HEK293T (cell line): Measurements from ENCODE around the gene LHX4.

Experiments
- CTCF ChIA-PET: fragments of 350-600 bp; formaldehyde crosslinking; extraction: SDS; loops from one replicate; lab custom pipeline; 2021; ENCODE audit warnings: antibody characterized with exemption, inconsistent platforms; lab: Yijun Ruan, JAX
- POLR2A ChIA-PET: fragments of 350-600 bp; formaldehyde crosslinking; extraction: SDS; loops from one replicate; lab custom pipeline; 2020; ENCODE audit warnings: antibody characterized with exemption, inconsistent platforms; lab: Yijun Ruan, JAX
- DNase-seq: peaks from one replicate; pipeline ENCODE4 v3.0.0; 2012; ENCODE audit warnings: mixed read lengths; ENCODE audit errors: extremely low spot score
- ARNT ChIP-seq: fragments of 450-650 bp; IDR thresholded peaks from 2 replicates; pipeline ENCODE4 v1.6.1; 2017; ENCODE audit warnings: mild to moderate bottlenecking
- BHLHE40 ChIP-seq: fragments of 450-650 bp; IDR thresholded peaks from 2 replicates; pipeline ENCODE4 v1.6.1; 2016; ENCODE audit warnings: mild to moderate bottlenecking, moderate library complexity, borderline replicate concordance
- CTBP1 ChIP-seq: fragments of 450-650 bp; IDR thresholded peaks from 2 replicates; pipeline ENCODE4 v1.6.1; 2016; ENCODE audit warnings: borderline replicate concordance
- ELF4 ChIP-seq: fragments of 450-650 bp; IDR thresholded peaks from 2 replicates; pipeline ENCODE4 v1.6.1; 2017; ENCODE audit warnings: antibody characterized with exemption
- FOXA1 ChIP-seq: fragments of 450-650 bp; IDR thresholded peaks from 2 replicates; pipeline ENCODE4 v1.6.1; 2016; ENCODE audit warnings: mild to moderate bottlenecking
- FOXK2 ChIP-seq: fragments of 450-650 bp; IDR thresholded peaks from 2 replicates; pipeline ENCODE4 v1.6.1; 2016; ENCODE audit warnings: mild to moderate bottlenecking
- FOXM1 ChIP-seq: fragments of 450-650 bp; IDR thresholded peaks from 2 replicates; pipeline ENCODE4 v1.6.1; 2017; ENCODE audit warnings: mild to moderate bottlenecking, borderline replicate concordance
- HDGF ChIP-seq: fragments of 450-650 bp; IDR thresholded peaks from 2 replicates; pipeline ENCODE4 v1.6.1; 2017; ENCODE audit warnings: antibody characterized with exemption, borderline replicate concordance
- L3MBTL2 ChIP-seq: fragments of 450-650 bp; conservative IDR thresholded peaks from 2 replicates; pipeline ENCODE4 v1.6.1; 2016; ENCODE audit warnings: mild to moderate bottlenecking
- LEF1 ChIP-seq: fragments of 450-650 bp; IDR thresholded peaks from 2 replicates; pipeline ENCODE4 v1.6.1; 2017; ENCODE audit warnings: mild to moderate bottlenecking, borderline replicate concordance
- NFRKB ChIP-seq: fragments of 450-650 bp; IDR thresholded peaks from 2 replicates; pipeline ENCODE4 v1.6.1; 2016; ENCODE audit warnings: mild to moderate bottlenecking, moderate library complexity
- PKNOX1 ChIP-seq: fragments of 450-650 bp; IDR thresholded peaks from 2 replicates; pipeline ENCODE4 v1.6.1; 2016
- SP1 ChIP-seq: fragments of 450-650 bp; IDR thresholded peaks from 2 replicates; pipeline ENCODE4 v1.6.1; 2017
- SUZ12 ChIP-seq: fragments of 450-650 bp; IDR thresholded peaks from 2 replicates; pipeline ENCODE4 v1.6.1; 2016; ENCODE audit warnings: mild to moderate bottlenecking
- TARDBP ChIP-seq: fragments of 450-650 bp; IDR thresholded peaks from 2 replicates; pipeline ENCODE4 v1.6.1; 2016
- ZNF384 ChIP-seq: fragments of 450-650 bp; IDR thresholded peaks from 2 replicates; pipeline ENCODE4 v1.6.1; 2016

The LHX4 gene

GRCh38 chr1:180185971-180186645 is 44.0 kb upstream of the LHX4 start:
- CTCF ChIA-PET, result interaction anchor here (1.2 to 2.3 kb wide), 2 partner anchors 8 to 18 kb away, joined by 4 to 13 read pairs; no protein-coding TSS in a partner anchor
- POLR2A ChIA-PET, result no interaction called here
- no peak for DNase-seq
- no peak for TF ChIP-seq NFRKB
- no peak for TF ChIP-seq CTBP1
- TF ChIP-seq ELF4, result no peak
- TF ChIP-seq FOXM1, result no peak
- no peak for TF ChIP-seq SP1
- TF ChIP-seq ARNT, result no peak
- TF ChIP-seq TARDBP, result no peak
- TF ChIP-seq PKNOX1, result no peak
- TF ChIP-seq HDGF, result no peak
- no peak for TF ChIP-seq SUZ12
- TF ChIP-seq L3MBTL2, result no peak
- TF ChIP-seq ZNF384, result no peak
- no peak for TF ChIP-seq LEF1
- TF ChIP-seq BHLHE40, result no peak
- TF ChIP-seq FOXK2, result no peak
- TF ChIP-seq FOXA1, result no peak

GRCh38 chr1:180186831-180187230 is 43.2 kb upstream of the LHX4 start:
- no peak for DNase-seq
- ChIA-PET POLR2A (no interaction called here), CTCF (interaction anchor here (1.2 to 2.6 kb wide), 3 partner anchors 9 to 45 kb away, joined by 4 to 13 read pairs (median 8); no protein-coding TSS in a partner anchor)
- no peak for TF ChIP-seq SUZ12
- no peak for TF ChIP-seq ELF4
- no peak for TF ChIP-seq TARDBP
- TF ChIP-seq SP1, result no peak
- no peak for TF ChIP-seq PKNOX1
- TF ChIP-seq FOXK2, result no peak
- TF ChIP-seq LEF1, result no peak
- no peak for TF ChIP-seq NFRKB
- TF ChIP-seq HDGF, result no peak
- no peak for TF ChIP-seq FOXA1
- TF ChIP-seq L3MBTL2, result no peak
- TF ChIP-seq BHLHE40, result no peak
- no peak for TF ChIP-seq ARNT
- TF ChIP-seq CTBP1, result no peak
- no peak for TF ChIP-seq FOXM1

- TF ChIP-seq ELF4, result no peak
- TF ChIP-seq HDGF, result no peak
- TF ChIP-seq PKNOX1, result no peak
- ChIA-PET POLR2A (interaction anchor here (1.6 kb wide), 1 partner anchor 44 kb away, joined by 5 read pairs; no protein-coding TSS in a partner anchor), CTCF (interaction anchor here (0.7 to 2.6 kb wide), 16 partner anchors 10 to 373 kb away, joined by 3 to 13 read pairs (median 4); no protein-coding TSS in a partner anchor)
- no peak for DNase-seq
Observed at GRCh38 chr1:180187626-180188025, 42.4 kb upstream of the LHX4 start.

- DNase-seq, result peak; percentile 80
- TF ChIP-seq ZNF384 (no peak), NFRKB (no peak), L3MBTL2 (no peak), TARDBP (no peak), CTBP1 (no peak), FOXM1 (no peak)
- CTCF ChIA-PET, result interaction anchor here (0.6 to 2.6 kb wide), 18 partner anchors 10 to 373 kb away, joined by 3 to 13 read pairs (median 4); no protein-coding TSS in a partner anchor
- POLR2A ChIA-PET, result interaction anchor here (0.8 to 1.6 kb wide), 2 partner anchors 44 to 83 kb away, joined by 3 to 5 read pairs; no protein-coding TSS in a partner anchor
Observed at GRCh38 chr1:180188091-180188506, 42.0 kb upstream of the LHX4 start.

GRCh38 chr1:180188684-180189175 is 41.3 kb upstream of the LHX4 start:
- no peak for DNase-seq
- no peak for TF ChIP-seq ZNF384
- TF ChIP-seq FOXA1, result no peak
- no peak for TF ChIP-seq ARNT
- TF ChIP-seq LEF1, result no peak
- no peak for TF ChIP-seq HDGF
- no peak for TF ChIP-seq ELF4
- CTCF ChIA-PET, result interaction anchor here (0.6 to 2.6 kb wide), 11 partner anchors 9 to 374 kb away, joined by 3 to 11 read pairs (median 5); no protein-coding TSS in a partner anchor
- POLR2A ChIA-PET, result interaction anchor here (0.8 to 1.6 kb wide), 2 partner anchors 43 to 83 kb away, joined by 3 to 5 read pairs; no protein-coding TSS in a partner anchor

- POLR2A ChIA-PET, result no interaction called here
- DNase-seq, result no peak
- CTCF ChIA-PET, result interaction anchor here (1.0 to 1.2 kb wide), 2 partner anchors 292 to 293 kb away, joined by 3 to 4 read pairs; no protein-coding TSS in a partner anchor
- no peak for TF ChIP-seq SP1
- no peak for TF ChIP-seq ELF4
- no peak for TF ChIP-seq PKNOX1
- TF ChIP-seq L3MBTL2, result no peak
- no peak for TF ChIP-seq ZNF384
- TF ChIP-seq SUZ12, result no peak
- no peak for TF ChIP-seq FOXK2
Observed at GRCh38 chr1:180190091-180190490, 40.0 kb upstream of the LHX4 start.
